Limb (tissue), 2 donors: Measurements from ENCODE around the gene CCDC102B.
A peak's percentile ranks its signal among the peaks of the same experiment; 100 is the strongest.
"Not testable (repeated sequence)": the region's sequence is repeated elsewhere in the genome, so short reads cannot be mapped to it uniquely, and the experiment has no call there.

Source experiments
- DNase-seq, 2 donors: peaks; one replicate each; pipeline ENCODE4 v3.0.0-alpha.2; 2016; ENCODE audit errors: extremely low spot score in 2 of 2

The CCDC102B gene

DNA sequence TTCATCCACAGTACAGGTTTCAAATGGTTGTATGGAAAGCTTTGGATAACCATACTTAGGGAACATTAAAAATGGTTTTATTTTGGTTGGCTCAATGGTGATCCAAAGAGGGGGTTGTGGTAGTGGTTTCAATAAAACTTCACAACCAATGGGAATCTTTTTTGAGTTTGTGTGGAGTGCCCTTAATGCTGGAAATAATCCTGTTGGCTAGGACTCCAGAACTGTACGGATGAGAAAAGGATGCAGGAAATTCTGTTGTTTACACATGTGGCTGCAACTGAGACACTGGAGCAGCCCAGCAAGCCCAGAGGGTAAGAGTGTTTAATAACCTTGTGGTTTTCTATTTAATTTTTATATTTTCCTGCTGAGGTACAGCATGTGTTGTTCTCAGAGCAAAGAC lies at the start of gene CCDC102B:
Gene CCDC102B, plus strand, starts transcription at position 210 of the 400 bp plus-strand sequence. CDS start 38,684 bp downstream, outside the sequence.
- peak in 1 of 2 donors; percentile 27 for DNase-seq

DNA sequence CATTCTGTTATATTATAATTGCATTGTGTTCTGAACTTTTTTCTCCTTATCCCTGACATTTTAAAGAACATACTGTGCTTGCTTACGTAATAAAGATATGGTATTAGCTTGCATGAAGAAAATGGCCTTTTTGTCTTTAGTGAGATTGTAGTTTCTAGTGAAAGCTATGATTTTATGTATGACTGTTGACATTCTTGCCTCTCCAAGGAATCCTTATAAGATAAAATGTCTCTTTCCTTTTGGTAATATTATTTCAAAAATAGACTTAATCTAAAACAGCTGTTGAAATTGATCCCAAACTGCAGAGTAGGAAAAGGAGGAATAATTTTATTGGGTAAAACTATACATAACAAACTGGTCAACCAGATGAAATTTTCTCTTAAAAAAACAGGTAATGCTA lies 40.8 kb upstream of the CCDC102B start:
- DNase-seq = peak in 1 of 2 donors; percentile 41

DNA sequence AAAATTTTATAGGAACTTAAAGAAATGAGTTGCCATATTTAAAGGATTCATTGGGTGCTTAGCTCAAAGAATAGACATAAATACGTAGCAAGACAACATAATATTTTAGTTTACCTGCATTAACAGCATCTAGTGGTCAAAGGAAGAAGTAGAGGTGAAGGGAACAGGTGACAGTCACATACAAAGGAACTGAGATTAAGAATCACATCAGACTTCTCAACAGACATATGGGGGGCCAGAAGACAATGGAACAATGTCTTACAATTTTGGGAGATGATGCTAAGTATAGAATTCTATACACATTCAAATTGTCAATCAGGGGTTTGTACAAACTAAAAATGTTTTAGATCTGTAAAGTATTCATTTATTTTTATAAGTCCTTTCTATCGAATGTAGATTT lies 38.6 kb upstream of the CCDC102B start:
- no peak for DNase-seq

DNA sequence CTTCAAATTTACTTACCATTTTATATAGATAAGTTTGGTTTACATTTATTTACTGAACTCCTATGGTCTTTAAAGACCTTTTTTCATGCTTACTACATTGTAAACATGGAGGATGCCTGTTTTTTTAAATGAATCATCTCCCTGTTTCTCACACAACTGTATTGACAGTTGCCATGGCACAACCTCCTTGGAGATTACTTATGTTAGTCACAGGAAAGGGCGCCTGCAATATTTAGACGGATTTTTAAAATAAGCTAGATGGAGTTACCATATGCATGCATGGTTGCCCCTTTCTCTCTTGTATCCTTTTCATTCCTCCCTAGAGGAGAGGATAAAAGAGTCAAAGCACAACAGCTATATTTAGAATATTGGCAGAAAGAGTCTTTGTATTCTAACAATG lies 34.8 kb upstream of the CCDC102B start:
- no peak for DNase-seq

DNA sequence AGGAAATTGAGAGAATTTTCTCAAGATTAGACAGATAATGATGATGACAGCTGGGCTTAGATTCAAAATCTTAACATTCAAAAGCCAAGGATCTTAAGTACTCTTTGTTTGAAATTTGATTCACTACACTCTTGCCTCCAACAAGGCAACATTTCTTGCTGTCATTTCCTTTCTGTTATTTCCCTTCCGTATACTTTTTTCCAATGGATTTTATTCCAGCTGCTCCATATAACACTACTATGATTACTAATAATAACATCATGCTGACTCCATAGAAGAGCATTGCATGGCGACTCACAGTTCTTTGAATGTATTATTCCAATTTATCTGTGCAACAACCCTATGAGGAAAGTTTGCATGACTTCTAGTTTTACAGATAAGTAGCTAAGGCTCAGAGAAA lies 33.9 kb upstream of the CCDC102B start:
- DNase-seq = no peak

DNA sequence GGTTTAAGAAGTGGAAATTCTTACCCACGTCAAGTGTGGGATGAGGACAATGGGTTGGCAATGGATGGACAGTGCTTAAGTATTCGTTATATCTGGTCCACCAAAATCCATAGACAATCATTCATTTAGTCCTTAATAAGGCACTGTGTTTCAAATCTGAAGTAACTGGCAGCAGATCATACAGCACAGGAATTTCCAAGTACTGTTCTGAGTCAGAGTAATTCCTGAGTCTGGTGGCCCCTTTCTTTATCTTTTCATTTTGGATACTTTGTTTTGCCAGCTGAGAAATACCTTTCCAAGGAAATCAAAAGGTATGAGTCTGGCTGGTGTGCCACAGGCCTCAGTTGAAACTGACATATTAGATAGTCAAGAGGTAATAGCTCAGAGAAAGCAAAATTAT lies 31.4 kb upstream of the CCDC102B start:
- DNase-seq = no peak

DNA sequence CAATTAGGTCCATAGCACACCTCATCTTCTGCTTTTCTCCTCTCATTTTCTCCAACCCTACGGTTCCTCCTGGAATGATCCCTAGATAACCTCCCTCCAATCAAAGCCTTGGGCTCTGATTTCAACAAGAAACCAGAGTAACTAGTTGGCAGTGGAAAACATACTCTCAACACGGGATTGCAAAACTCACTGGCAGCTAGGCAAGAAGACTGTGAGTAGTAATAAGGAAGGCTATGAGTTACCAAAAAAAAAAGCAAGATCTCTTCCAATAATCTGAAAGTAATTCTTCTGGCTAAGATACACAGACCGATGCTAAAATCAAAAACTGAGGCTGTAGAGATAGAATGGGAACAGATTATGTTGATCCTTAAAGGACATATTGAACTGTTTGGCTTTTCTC lies 28.4 kb upstream of the CCDC102B start:
- no peak for DNase-seq

DNA sequence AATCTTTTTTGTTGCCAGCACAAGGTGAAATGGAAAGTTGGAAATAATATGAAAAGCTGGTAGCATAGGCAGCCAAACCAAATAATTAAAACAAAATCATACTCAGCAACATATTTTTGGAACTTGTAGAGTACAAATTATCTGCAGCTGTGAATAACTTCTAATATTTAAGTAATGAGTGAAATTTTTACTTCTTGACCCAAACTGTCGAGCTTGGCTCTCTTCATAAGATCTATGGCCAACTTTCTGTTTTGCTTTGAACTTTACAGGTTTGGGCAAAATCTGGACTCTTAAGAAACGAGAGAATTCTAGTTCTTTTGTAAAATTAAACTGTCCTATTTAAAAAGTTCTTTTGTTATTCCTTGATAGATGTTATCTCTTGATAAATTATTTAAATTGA lies 25.6 kb upstream of the CCDC102B start:
- DNase-seq = no peak

DNA sequence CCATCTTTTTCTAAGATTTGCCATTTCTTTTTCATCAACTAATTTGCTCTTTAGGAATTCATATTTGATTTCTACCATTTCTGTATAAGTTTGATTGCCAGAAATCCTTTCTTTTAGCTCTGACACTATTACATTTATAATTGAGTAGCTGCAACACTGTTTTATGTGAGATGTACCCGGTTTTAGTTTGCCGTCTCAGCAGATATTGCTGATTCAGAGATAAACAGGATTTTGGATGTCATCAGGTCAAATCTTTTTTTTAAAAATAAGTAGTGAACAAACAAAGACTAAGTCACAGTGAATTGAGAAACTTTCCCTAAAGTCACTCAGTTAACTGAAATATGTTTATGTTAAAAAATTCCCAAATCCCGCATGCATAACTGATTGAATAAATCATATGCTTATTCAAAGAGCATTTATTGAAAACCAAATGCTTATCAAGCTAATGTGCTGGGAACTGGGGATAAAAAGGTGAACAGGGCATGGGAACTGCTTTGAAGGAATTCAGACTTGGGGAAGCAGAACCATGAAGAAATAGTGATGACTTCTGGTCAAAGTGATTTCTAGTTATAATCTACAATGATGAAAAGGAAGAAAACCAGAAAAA lies 19.5 kb upstream of the CCDC102B start:
- DNase-seq = no peak

DNA sequence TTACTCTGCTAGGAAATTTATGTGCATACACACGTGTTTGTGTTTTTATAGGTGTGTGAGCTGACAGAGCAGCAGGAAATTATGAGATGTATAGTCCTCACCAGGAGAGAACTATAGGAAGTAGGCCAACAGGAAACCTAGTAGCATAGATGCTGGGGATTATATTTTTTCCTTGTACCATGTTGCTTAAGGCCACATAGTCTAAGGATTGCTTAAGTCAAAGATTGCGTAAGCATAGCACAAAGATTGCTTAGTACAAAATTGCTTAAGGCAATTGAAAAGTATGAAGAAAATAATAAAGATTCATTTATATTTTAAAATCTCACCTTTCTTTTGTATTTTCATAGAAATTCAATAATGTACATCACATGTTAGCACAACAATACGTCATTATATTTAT lies 18.7 kb upstream of the CCDC102B start:
- DNase-seq = no peak

DNA sequence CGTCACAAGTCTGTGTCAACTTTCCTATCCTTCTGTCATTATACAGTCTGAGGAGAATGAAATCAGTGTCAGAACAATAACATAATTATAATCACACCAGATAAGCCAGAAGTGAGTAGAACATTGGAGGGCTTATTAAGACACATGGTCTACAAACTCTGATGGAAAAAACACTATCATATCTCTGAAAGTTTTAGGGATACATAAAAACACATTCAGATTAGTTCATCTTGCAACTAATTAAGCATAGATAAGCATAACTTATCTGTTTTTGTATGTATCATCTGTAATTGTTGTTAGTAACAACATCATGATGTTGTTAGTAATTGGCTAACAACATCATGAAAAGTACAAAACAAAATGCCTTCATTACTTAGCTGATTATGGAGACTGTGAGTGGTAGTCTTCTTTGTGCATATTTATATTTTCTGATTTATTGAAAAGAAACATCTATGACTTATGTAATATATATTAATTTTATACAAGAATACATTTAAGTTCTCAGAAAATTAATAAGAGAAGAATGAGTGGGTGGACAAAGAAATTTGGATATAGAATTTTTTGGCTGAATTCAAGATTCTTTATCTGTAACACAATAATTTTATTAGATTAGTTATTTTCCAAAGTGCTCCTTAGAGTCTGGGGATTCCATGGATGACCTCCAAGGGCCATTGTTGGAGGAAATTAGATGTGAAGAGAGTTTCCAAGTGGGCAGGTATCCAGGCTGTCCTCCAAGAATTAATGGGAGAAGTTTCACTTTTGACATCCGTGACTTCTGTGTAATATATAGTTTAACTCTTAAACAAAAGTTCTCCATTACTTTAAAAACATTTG lies 16.9 kb upstream of the CCDC102B start:
- DNase-seq = no peak

DNA sequence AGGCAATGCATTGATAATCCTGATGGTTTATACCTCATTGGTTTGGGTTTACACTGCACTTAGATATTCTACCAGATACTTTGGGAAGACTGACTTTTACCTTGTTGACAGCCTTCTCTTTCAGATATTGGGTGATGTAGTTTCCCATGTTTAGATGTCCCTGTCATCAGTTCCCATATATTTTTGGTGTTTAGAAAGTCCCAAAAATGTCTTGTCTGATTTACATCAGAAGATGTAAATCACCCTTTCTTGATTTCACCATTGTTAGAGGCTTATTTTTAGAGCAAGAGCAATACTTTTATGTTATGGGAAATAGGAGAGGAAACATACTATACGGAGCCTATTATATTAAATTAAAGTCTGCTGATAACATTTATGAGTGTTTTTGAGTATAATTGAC lies 14.4 kb upstream of the CCDC102B start:
- DNase-seq = no peak

DNA sequence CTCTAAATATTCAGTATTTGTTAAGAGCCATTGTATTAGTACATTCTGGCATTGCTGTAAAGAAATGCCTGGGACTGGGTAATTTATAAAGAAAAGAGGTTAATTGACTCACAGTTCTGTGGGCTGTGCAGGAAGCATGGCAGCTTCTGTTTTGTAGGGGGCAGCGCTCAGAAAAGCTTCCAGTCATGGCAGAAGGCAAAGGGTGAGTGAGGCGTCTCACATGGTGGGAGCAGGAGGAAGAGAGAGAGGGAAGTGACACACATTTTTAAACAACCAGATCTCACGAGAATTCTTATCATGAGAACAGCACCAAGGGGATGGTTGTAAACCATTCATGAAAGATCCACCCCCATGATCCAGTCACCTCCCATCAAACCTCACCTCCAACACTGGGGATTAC lies 13.8 kb upstream of the CCDC102B start:
- DNase-seq = no peak

DNA sequence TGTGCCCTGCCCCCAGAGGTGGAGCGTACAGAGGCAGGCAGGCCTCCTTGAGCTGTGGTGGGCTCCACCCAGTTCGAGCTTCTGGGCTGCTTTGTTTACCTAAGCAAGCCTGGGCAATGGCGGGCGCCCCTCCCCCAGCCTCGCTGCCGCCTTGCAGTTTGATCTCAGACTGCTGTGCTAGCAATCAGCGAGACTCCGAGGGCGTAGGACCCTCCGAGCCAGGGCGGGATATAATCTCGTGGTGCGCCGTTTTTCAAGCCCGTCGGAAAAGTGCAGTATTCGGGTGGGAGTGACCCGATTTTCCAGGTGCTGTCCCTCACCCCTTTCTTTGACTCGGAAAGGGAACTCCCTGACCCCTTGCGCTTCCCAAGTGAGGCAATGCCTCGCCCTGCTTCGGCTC lies 7.6 kb upstream of the CCDC102B start:
- not testable (repeated sequence) for DNase-seq

DNA sequence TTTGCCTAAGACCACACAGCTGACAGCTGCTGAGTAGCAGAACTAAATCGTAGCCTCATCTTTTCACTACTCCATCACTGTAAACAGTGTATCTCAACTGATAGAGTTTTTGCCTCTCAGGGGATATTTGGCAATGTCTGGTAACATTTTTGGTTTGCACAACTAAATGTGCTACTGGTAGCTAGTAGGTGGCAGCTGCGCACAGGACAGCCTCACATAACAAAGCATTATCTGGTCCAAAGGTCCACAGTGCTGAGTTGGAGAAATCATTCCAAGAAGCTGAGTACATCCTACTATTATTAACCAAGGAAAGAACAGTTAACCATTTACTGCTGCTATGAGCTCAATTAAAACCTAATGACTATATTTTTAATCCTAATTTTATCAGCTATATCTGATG lies 6.1 kb upstream of the CCDC102B start:
- no peak for DNase-seq

DNA sequence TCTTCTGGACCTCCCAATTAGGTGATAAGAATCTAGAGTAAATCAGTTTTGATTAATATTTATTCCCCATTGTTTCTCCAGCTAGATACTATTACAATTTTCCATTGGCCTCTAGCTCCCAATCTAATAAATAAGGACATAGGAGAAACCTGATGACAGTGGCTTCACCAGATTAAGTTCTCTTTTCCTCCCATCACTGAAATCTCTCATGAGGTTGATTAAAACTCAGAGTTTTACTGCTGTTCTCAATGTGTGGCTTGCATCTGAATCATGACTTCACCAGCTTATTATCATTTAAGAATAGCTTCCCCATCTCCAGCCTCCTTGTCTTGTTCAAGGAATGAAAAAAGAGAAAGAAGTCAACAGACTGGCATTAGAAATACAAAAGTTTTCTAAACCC lies 3.9 kb upstream of the CCDC102B start:
- DNase-seq = no peak

DNA sequence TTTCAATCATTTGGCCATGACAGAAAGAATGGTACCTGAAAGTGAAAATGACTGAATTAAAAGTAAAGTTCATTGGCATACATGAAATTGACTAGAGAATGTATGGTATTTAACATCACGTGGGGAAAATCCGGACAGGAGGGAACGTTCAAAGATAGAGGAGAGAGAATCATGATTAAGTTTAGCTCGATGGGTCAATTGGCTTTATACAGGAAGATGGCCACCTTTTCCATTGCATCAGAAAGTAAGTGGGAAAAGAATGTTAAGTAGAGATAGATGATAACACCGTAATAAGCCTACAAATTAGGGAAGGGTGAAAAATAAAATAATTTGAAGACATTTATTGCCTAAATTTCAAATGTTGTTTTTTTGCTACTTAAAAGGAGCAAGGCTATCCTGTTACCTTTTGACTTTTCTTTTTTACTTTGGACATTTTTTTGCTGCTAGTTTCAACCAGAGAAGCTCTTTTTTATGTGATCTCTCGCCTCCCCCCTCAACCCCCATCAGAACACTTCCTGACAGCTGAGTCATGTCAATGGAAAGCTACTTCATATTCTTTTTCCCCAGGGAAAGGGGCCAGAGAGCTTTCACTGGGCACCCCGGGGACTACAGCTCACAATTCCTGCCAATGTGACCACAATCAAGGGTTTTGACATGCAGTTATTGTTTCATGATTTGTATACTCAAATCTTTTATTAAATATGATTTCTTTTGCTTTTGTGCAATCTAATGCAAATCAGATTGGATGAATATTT lies 767 bp upstream of the CCDC102B start:
- no peak for DNase-seq

DNA sequence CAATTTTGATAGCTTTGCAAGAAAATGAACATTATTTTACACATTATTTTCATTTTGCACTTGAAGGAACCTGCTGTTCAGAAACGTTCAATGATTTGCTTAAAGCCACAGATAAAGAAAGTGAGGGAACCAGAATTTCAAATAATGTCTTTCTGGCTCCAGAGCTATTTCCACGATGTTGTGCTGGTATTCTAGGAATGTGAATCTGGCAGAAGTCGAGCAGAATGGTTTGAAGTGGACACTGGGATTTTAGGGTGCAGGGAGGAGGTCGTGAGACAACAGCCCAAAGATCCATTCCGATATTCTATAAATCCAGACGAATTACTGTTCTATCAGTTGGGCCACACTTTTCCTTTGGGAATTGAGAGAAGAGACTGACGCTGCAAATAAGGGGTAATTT lies 2.2 kb downstream of the CCDC102B start:
- DNase-seq = no peak

DNA sequence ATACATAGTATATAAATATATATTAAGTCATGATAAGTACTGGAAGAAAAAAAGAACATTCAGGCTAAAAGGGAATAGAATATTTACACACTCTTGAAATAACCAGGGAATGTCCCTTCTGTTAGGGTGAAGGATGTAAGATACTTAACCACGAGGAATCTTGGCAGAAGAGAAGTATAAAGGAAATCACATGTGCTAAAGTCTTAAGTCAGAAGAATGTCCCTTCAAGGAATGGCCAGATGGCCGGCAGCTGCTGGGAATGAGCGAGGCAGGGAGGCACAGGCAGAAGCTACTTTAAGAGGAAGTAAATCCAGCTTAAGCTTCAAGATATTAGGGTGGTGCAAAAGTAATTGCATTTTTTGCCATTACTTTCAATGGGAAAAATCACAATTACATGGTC lies 5.5 kb downstream of the CCDC102B start:
- peak in 1 of 2 donors; percentile 73 for DNase-seq

DNA sequence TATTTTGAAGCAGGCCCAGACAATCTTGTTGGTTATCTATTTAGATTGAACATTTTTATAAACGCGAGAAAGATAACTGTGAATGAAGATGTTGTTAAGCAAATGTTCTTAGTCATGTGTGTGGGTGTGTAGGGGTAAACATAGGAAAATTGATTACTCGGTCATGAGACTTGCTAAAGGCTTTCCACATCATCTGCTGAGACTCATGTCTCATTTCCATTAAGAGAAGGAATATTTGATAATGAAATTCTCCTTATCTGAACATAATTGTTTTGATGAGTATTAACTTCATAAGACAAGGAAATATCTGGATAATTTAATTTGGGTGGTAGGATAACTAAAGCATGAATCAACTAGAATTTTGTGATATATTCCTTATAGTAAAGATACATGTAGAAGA lies 19.7 kb downstream of the CCDC102B start:
- DNase-seq = no peak

DNA sequence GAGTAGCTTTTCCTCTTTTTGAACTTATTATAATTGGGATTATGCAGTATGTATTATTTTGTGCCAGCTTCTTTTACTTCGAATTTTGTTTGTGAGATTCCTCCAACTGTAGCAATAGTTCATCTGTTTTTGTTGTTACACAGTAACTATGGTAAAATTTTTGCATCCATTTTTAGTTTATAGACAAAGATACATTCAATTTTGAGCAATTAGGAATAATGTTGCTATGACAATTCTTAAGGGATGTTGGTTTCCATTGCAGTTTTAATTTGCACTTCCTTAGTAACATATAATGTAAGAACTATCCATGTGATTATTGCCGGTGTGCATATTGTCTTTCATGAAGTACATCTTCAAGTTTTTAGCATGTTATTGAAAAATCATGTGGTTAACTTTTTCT lies 20.7 kb downstream of the CCDC102B start:
- DNase-seq = no peak

DNA sequence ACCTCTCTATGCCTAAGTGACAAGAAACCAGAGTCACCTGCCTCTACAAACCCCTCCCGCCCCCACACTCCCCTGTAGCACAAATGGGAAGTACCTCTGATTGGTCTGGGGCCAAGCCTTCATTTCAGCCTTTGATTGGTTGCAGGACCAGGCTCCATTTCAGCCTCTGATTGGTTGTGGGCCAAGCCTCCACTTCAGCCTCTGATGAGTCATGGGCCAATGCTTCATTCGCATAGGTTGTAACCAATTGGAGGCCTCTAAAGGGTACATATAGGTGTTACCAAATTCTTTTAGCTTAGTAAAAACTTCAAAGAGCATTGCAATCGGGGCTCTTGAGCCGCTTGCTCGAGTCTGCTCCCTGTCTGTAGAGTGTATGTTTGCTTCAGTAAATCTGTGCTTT lies 25.0 kb downstream of the CCDC102B start:
- no peak for DNase-seq
